GM19025 (cell line): Measurements from ENCODE around the gene IFNA14.
"Not testable (repeated sequence)": the region's sequence is repeated elsewhere in the genome, so short reads cannot be mapped to it uniquely, and the experiment has no call there.

ENCODE experiments used
- ATAC-seq: cut with Tn5 transposase; IDR thresholded peaks from one replicate; pipeline ENCODE4 v1.9.1; 2021; ENCODE audit warnings: mild to moderate bottlenecking, low read depth, moderate library complexity; ENCODE audit not compliant: unreplicated experiment

The IFNA14 gene

GRCh38 chr9:21239911-21240310, at the start of gene IFNA14:
Gene IFNA14 (minus strand): TSS chr9:21240005. CDS start chr9:21239935, 70 bp downstream.
- no peak for ATAC-seq

GRCh38 chr9:21287280-21287679, 47.5 kb upstream of the IFNA14 start:
- no peak for ATAC-seq

GRCh38 chr9:21286659-21287058, 46.9 kb upstream of the IFNA14 start:
- ATAC-seq, result no peak

- no peak for ATAC-seq
Observed at GRCh38 chr9:21286099-21286498, 46.3 kb upstream of the IFNA14 start.

GRCh38 chr9:21281275-21281674, 41.5 kb upstream of the IFNA14 start:
- ATAC-seq, result no peak

- ATAC-seq, result no peak
Observed at GRCh38 chr9:21268347-21268657, 28.5 kb upstream of the IFNA14 start.

GRCh38 chr9:21267485-21268346, 27.9 kb upstream of the IFNA14 start:
- peak; percentile 44 for ATAC-seq

- no peak for ATAC-seq
Observed at GRCh38 chr9:21266733-21267484, 27.1 kb upstream of the IFNA14 start.

- peak; percentile 53 for ATAC-seq
Observed at GRCh38 chr9:21265421-21266189, 25.8 kb upstream of the IFNA14 start.

- ATAC-seq, result no peak
Observed at GRCh38 chr9:21255538-21256212, 15.9 kb upstream of the IFNA14 start.

- ATAC-seq, result peak; percentile 65
Observed at GRCh38 chr9:21252721-21253547, 13.1 kb upstream of the IFNA14 start.

- ATAC-seq, result no peak
Observed at GRCh38 chr9:21251638-21252037, 11.8 kb upstream of the IFNA14 start.

GRCh38 chr9:21251190-21251589, 11.4 kb upstream of the IFNA14 start:
- ATAC-seq, result no peak

GRCh38 chr9:21244836-21245235, 5.0 kb upstream of the IFNA14 start:
- ATAC-seq, result no peak

- not testable (repeated sequence) for ATAC-seq
Observed at GRCh38 chr9:21236360-21236714, 3.5 kb downstream of the IFNA14 start.

- peak; percentile 65 for ATAC-seq
Observed at GRCh38 chr9:21235468-21236359, 4.1 kb downstream of the IFNA14 start.

- no peak for ATAC-seq
Observed at GRCh38 chr9:21234153-21234687, 5.6 kb downstream of the IFNA14 start.

GRCh38 chr9:21233258-21233657, 6.5 kb downstream of the IFNA14 start:
- no peak for ATAC-seq
